Activated CD8-positive, alpha-beta memory T cell treated with anti-CD3 and anti-CD28 coated beads, Interleukin-2, amount 50 U/mL, for 48 hours (primary cell): Measurements from ENCODE around the gene MAP3K8.
"Not testable (repeated sequence)": the region's sequence is repeated elsewhere in the genome, so short reads cannot be mapped to it uniquely, and the experiment has no call there.

ENCODE experiments used
- DNase-seq: peaks from one replicate; pipeline ENCODE4 v3.0.0-alpha.2; 2020

The MAP3K8 gene

DNA sequence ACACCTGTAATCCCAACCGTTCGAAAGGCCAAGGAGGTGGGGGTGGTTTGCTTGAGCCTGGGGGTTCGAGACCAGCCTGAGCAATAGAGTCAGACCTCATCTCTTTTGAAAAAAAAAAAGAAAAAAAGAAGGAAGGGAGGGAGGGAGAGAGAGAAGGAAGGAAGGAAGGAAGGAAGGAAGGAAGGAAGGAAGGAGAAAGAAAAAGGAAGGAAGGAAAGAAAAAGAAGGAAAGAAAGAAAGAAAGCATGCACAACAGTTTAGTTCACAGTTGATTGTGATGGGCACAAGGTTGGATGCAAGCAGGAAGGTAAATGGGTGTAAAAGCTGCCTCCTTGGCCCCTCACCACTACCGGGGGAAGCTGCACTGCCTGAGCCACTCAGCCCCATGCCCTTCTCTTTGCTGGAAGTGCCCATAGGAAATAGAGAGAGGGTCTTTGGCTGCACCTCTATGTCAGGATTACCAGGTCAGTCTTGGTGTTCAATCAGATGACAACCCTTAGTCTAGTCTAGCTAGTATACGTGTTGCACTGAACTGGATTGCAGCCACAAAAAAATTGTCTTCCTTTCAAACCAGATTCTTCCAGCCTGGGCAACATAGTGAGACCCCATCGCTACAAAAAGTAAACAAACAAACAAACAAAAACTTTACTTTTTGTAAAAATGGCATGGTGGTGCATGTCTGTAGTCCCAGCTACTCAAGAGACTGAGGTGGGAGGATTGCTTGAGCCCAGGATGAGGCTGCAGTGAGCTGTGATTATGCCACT lies 20.0 kb downstream of the MAP3K8 start:
- DNase-seq, result peak; percentile 23

DNA sequence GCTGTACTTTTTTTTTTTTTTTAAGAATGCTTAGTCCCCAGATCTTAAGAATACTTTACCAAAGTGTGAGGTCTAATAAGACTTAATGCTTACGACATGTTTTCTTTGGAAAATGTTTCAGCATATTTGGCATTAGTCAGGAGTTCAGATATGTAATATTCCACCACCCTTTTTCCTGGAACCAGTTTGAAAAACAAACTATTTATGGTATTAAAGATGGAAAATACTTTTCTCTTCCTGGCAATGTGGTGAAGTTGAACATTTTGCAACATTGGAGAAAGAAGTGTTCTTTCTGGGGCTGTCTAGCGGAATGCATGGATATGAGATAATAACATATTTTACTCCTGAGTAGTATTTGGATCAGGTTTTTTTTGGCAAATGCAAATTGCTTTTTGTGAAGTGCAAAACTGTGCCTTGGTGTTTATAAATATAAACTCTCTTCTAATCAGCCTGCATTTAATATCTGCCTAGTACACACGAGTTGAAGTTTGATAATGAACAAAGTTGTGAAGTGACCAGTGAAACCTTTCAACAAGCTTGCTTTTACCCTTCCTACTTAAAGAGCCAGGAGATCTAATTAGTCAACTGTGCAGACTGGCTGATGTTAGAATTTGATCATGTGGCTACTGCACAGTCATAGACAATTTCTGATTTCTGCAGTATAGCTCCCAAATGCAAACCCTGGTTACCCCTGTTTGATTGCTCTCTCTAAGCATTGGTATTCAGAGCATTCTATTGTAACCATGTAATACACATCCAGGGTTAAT lies 20.9 kb downstream of the MAP3K8 start:
- DNase-seq, result no peak

DNA sequence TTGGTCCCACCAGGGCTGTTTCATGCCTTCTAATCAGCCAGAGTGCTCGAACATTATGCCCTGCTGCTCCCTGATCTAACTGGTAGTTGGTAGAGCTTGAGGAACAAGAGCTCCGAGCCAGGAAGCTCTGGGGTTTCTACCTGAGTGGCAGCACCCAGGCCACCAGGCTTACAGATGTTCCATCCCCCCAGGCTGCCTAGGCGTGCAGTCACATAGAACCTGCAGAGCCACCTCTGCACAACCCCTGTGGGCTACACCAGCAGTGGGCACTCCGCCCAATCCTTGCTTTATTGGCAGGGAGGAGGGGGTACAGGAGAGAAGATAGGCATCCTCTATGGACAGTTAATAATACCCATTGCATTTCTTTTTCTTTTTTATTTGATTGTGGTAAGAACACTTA lies 21.8 kb downstream of the MAP3K8 start:
- peak; percentile 52 for DNase-seq

DNA sequence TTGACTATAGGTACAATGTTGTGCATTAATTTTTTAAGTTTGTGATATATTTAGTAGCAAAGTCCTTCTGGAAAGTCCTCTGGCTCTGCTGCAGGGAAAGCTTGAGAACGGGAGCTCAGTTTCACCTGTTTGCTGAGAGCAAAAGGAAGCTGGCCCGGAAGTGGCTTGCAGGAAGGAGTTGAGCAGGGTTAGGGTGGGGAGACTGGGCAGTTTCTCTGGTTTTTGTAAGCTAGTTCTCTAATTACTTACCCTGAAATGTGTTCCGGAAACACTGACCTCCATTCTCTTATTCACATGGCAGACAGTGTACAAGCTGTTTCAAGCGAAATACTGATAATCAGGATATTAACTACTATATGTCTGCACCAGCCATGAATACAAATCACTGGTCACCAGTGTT lies 22.3 kb downstream of the MAP3K8 start:
- peak; percentile 55 for DNase-seq

DNA sequence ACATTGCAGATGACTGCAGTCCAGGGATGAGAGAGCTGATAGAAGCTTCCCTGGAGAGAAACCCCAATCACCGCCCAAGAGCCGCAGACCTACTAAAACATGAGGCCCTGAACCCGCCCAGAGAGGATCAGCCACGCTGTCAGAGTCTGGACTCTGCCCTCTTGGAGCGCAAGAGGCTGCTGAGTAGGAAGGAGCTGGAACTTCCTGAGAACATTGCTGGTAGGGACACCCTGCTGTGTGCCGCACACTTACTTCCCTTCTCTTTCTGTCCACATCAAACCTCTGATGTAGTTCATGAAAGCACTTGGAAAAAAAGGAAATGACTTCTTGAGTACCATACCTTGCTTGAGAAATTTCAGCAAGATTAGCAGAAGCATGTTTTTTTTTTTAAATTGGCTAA lies 25.3 kb downstream of the MAP3K8 start:
- DNase-seq, result no peak

DNA sequence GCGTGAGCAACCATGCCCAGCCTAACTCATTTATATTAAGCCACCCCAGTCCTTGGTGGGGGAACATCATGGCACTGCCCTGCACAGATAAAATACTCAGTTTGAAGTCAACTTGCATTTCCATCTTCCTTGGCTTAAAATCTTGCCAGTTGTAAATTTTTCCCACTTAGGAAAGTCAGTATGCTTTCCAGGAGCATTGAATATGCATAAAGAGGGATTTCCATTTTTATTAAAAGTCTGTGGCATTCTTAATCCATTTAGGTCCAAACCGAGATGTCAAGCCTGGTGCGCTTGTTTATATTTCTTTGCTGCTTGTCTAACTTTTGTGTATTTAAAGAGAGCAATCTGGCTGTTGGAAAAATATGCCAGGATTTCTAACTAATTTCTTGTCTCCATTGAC lies 26.1 kb downstream of the MAP3K8 start:
- no peak for DNase-seq

DNA sequence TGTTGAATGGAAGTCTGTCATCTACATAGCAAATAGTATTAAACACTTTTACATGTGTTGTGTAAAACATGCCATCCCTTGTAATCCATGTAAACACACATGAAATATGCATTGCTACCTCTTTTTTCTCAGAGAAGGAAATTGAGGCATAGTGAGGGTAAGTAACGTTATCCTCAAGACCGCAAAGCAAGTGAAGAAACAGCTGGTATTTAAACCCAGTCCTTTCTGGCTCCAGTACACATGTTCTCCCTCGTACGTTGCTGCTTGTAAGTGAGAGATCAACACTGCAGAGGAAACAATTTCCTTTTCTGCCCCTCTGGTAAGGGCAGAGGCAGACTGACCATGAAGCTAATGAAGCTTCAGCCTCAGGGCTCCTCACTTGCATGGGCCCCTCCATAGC lies 28.5 kb downstream of the MAP3K8 start:
- no peak for DNase-seq

DNA sequence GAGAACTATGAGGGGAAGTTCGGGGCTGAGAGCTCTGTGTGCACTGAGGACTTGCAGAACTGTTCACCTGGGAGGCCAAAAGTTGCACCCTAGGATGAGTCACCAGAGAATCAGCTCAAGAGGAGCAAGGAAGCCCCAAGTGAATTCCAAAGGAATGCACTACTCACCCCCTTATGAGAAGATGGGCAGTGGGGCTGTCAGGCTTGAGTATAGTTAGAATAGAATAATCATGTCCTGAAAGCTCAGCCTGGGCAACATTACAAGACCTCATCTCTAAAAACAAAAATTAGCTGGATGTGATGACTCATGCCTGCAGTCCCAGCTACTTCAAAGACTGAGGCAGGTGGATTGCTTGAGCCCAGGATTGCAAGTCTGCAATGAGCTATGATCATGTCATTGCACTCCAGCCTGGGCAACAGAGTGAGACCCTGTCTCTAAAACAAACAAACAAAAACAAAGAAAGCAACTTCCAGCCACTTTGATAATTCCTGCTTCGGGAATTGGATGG lies 30.0 kb downstream of the MAP3K8 start:
- DNase-seq, result no peak

DNA sequence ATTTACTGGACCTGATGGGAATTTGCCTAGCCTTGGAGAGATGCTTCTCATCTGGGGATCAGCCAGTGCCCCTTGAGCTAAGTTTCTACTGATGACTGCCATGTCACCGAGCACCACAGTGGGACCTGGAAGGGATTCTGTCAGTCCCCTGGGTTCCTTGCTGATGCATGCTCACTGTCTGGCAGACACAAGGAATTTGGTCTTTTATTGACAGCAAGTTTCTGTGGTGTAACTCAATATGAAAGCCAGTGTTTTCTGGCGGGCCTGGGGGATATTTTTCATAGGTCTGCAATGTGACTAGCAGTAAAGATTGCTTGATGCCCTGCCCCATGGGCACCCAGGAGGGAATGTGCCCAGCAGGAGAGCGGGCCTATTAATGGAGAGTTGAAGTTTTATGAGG lies 30.7 kb downstream of the MAP3K8 start:
- no peak for DNase-seq

DNA sequence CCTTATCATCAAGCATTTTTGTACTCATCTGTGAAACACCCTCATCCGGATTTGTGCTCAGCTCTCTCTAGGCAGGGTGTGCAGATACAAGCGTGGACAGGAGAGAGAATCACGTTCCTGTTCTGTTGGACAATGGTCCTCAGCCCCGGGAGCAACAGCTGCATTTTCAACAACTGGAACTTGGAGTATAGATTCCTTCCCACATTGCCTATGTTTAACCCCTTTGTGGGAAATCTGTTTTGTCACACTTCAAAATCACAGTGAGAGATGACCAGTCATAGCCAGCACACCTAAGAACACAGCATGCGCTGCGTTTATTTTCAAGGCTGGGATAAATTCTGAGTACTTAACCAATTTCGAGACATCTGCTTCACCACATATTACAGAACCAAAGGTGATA lies 32.5 kb downstream of the MAP3K8 start:
- no peak for DNase-seq

DNA sequence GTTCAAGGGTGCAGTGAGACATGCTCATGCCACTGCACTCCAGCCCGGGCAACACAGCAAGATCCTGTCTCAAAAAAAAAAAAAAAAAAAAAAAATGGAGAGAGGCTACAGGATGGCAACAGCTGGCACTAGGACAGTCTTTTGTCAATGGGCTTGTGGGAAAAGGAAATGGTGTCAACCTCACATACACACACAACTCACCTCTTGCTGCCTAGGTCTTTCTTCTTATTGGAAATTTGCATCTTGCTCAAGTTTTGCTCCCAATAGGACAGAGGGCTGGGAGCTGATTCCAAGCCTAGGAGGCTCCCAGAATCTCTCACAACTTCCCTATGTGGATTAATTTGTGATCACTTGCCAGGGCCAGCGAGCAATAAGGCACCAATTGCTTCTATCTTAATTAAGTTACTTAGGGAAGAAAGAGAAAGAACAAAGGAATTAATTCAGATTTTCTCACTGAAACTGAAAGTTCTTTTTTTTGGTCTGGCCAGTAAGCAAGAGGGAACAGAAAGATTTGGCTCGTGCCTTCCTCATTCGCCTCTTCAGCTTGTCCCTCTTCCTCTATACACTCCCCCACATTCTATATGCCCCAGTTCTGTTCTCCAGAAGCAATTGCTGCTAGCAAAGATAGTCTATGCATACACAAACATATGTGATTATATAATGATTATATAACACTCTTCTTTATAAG lies 33.8 kb downstream of the MAP3K8 start:
- DNase-seq, result no peak

DNA sequence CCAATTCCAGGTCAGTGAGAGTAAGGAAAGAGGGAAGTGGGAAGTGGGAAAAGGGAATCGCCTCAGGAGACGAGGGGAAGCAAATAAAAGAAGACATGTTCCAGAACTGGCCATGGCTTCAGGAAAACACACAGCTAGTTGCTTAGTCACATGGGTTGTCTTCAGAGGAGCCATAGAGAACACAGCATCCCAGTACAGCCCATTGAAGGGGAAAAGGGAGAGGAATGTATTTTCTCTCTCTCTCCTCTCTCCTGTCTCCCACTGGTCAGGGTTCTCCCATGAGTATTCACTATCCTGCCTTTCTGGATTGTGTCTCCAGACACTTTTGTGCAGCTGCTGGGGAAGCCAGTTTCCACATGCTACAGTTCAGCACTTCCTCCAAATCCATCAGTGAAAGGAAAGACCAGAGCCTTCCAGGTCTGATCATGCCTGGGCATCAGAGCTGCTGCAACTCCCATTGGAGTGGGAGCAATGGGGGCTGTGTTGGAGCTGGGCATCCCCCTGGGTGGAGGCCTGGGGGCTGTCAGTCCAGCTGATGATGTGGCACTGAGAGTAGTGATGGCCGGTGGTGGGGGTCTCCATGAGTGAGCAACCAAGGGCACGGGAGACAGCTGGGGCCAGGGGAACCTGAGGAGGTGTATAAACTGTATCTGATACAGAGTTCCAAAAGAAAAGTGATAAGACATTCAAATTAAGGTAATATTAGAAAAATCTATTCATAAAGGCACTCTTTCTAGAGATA lies 38.6 kb downstream of the MAP3K8 start:
- DNase-seq, result peak; percentile 3

DNA sequence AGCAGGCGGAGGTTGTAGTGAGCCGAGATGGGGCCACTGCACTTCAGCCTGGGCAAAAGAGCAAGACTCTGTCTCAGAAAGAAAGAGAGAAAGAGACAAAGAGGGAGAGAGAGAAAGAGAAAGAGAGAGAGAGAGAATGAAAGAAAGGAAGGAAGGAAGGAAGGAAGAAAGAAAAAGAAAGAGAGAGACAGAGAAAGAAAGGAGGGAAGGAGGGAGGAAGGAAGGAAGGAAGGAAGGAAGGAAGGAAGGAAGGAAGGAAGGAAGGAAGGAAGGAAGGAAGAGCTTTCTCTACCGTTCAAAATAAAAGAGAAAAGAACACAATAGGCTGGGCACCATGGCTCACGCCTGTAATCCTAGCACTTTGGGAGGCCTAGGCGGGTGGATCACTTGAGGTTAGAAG lies 41.5 kb downstream of the MAP3K8 start:
- not testable (repeated sequence) for DNase-seq

DNA sequence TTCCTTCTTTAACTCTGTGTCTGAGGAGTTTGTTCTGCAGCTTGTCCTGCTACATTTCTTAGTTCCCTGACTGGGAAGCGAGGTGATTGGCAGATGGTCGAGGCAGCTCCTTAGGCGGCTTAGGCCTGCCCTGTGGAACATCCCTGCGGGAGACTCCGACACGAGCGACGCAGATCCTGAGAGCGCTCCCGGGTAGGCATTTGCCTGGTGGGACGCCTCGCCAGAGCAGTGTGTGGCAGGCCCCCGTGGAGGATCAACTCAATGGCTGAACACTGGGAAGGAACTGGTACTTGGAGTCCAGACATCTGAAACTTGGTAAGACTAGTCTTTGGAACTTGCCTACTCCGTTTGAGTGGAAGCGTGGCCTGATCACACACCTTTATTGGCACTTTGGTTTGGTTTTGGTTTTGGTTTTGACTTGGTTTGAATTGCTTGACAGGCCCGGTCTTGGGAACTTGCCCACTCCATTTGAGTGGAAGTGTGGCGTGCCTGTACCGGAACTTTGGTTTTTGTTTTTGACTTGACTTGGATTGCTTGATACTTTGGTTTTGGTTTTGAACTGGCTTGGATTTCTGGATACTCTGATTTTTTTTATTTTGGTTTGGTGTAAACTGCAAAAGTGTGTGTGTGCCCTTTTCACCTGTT lies 42.6 kb downstream of the MAP3K8 start:
- DNase-seq, result no peak

DNA sequence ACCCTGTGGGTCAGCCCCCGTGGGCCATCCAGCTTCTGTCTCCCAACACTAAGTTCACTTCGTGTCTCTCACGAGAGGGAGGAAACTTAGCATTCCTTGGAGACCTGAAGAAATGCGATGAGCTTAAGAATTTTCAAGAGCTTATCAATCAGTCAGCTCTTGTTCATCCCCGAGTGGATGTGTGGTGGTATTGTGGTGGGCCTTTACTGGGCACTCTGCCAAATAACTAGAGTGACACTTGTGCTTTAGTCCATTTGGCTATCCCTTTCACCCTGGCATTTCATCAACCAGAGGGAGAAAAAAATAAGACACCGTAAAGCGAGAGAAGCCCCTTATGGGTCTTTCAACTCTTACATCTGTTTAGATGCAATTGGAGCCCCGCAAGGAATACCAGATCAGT lies 45.5 kb downstream of the MAP3K8 start:
- not testable (repeated sequence) for DNase-seq

DNA sequence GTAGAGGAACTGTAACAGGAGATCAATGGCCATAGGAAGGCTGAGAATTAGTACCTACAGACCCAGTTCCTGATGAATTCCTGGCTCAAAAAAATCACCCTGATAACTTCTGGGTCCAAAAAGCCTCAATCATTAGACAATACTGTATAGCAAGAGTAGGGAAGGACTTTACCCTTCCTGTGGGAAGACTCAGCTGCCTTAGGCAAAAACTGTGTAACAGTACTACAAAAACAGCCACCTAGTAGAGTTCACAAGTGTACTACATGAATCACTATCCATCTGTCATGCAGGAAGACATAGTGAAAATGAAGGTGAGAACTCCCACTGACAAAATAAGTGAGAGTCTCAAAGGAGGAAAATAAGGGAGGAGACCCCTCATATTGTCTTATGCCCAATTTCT lies 47.6 kb downstream of the MAP3K8 start:
- no peak for DNase-seq

DNA sequence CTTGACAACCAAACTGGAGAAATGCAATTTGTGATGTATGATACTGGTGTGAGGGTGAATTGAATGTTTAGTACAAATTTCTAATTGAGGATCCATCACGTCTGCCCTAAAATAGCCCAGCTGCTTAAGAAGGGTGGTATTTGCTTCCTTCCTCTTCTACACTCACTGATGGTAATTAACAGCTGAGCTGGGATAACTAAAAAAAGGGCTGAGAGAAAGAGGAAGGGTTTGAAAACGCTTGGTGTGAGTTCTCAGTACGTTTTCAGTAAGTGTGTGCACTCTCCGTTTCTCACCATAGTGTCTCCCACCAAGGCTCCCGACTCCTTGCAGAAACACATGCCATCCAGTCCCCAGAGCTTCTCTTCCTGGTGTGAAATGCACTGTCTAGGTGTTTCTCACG lies 54.3 kb downstream of the MAP3K8 start:
- no peak for DNase-seq

DNA sequence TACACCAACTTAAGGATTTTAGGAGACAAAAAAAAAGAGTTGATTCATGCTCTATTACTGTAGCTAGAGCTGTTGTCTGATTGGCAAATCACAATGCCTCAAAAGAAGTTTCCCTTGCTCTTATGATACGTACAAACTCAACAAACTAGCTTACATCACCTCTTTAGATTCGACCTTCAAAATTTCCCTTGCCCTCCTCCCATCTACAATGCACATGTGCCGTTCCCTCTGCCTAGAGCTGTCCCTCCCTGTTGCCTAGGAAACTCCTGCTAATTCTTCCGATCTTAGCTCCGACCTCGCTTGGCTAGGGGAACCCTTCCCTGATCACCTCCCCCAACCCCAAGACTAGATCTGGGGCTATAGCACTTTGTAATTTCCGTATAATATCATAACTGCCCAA lies 55.4 kb downstream of the MAP3K8 start:
- peak; percentile 22 for DNase-seq

DNA sequence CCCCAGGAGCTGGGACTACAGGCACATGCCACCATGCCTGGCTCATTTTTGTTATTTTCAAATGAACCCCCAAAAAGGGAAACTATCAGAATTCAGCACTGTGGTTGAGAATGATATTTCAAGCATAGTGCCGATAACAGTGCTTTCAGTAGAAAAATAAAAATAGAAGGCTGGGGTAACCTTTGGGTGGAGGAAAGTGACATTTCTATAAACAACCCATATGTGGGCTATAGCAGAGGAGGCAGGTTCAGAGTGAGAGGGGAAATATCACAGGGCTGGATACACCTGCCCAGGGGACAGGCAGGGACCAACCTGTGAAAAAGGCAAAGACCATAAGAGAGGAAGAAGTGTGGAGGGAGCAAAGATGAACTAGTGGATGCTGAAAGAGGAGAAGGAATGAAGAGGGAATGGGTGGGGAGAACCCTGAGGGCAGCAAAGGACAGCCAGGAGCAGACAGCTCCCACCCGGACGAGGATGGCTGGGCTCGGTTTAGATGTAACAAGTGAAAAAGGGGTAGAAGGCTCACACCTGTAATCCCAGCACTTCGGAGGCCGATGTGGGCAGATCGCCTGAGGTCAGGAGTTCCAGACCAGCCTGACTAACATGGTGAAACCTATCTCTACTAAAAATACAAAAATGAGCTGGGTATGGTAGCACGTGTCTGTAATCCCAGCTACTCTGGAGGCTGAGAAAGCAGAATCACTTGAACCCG lies 56.5 kb downstream of the MAP3K8 start:
- DNase-seq, result peak; percentile 38

DNA sequence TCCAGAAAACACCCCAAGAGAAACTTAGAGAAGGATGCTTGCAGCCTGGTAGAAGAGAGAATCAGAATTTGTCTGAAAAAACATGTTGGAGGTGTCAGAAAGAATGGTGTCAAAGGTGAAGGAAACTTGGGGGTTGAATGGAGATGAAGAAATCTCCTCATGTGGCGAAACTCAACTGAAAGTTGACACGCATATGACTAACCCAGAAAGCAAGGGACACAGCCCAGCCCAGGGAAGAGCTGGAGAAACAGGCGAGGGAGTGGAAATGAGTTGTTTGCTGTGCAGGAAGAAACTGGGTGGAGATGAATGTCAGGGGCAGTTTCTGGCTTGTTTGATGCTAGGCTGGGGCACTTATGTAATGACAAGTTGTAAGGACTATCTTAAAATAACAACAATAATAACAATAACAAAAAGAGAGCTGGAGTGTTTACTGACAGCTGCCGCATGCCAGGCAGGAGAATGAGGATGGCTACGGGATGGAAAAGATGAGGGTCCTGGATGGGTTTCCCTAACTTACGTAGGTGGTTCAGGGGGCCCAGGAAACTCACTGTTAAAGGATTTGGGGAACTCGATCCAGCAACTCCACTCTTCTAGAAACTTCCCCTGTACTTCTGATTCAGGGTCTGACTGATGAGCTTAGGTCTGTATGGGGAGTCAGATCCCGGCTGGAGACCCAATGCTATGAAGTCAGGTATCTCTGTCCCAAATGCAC lies 57.4 kb downstream of the MAP3K8 start:
- peak; percentile 3 for DNase-seq

DNA sequence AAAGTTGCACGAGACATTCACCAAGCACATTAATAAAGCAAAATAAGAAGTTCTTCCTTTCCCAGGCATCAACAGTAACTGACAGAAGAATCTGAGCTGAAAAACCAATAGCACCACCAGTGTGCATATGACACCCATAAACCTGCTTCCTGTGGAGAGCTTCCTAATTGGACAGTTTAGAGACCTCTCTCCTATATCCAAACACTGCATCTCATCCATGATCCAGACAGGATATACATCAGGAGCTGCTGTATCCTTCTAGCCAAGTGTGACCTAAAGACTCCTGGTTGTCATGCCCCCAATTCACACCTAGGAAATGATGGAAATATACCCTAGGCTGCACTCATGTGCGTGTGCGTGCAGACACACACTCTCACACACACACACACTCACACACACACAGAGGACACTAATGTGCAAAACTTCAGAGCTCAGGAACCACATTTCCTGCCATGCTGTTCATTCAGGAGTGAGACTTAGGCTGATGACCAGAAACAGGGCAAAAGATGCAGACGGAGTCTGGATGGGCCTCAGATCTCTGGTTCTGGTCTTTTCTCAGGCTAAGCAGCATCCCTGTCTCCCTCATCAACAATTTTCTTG lies 58.0 kb downstream of the MAP3K8 start:
- no peak for DNase-seq
